GM15510 (cell line): ENCODE measurements around the gene PRKN.

Source experiments
- POLR2A ChIP-seq: IDR thresholded peaks from 3 replicates; pipeline ENCODE4 v1.6.1; 2011; ENCODE audit warnings: borderline replicate concordance; ENCODE audit not compliant: insufficient read length; ENCODE audit errors: extremely low read depth

PRKN gene

DNA sequence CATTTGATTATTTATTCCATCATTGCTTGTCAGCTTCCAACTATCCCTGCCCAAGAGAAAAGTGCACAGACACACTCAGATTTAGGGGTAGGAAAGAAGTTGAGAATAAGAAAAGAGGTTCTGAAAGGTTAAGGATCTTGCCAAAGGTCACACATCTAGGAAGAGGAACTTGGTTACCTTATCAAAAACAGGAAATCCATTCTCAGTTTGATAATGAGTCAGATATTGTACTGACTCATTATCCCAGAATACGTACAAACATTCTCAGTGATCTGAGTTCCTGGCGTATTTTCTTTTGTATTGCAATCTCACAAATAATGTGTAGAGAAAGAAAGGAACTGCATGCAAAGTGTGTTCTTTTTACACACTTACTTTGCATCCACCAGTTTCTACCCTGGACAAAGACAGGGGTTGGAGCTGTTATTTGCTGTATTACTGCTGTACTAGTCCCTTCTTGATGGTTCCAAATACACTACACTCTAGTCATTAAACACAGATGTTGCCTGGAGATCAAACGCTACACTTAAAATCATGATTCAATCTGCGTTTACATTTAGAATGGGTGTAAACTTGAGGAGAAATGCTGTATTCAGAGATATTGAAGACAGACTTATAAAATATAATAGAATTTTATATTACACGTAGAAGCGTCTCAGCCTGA is 545.7 kb downstream of the PRKN start:
- no peak for TF ChIP-seq POLR2A

GRCh38 chr6:162181111-162181510 is 546.5 kb downstream of the PRKN start:
- no peak for TF ChIP-seq POLR2A

DNA sequence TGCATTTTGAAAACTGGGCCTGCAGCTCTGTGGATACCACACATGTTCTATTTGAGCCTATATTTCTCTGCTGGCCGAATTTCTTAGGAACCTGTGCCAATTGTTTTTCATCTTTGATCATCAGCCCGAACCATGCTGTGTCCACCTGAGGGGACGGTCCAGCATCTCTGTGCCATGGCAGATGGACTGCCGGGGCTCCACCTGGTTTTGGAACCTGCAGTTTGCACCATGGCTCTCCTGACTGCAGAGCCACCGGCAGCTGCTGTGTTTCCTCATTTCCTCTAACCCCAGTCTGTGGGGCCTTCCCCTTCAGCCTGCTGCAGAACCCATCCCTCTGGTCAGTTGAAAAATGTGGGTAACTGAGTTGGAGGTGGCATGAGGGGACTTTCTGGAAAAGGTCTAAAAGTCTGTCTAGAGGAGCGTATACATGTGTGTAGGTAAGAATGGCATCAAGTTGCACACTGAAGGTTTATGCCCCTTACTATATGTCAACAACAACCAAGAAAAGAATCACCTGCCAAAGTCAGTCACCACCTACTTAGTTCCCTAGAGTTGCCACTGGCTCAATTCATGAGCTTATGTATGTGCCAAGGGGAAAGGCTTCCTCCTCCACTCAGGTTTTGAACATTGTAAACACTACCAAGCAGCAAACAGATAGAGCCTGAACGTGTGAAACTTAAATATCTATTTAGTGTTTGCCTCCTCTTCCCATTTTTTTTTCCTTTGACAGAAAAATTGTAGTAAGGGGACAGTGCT is 548.2 kb downstream of the PRKN start:
- TF ChIP-seq POLR2A: no peak

- no peak for TF ChIP-seq POLR2A
Observed at GRCh38 chr6:162178666-162179065, 548.9 kb downstream of the PRKN start.

DNA sequence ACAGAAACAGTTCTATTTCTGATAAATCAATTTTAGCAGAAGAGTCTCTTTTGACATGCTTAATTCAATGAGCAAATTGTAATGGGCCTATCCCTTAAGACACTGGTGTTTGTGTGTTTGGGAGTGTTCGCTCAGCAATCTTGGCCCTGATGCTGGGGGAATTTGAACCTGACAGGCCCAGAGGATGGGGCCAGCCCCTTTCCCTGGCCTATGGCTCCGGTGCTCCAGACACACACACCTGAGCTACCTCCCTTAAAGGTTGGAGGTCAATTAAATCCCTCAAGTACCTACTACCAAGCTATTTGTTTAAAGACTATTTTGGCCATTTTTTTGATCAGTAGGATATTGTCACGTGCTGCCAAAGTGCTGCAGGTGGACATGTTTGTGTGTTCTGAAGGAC is 549.3 kb downstream of the PRKN start:
- TF ChIP-seq POLR2A: no peak

DNA sequence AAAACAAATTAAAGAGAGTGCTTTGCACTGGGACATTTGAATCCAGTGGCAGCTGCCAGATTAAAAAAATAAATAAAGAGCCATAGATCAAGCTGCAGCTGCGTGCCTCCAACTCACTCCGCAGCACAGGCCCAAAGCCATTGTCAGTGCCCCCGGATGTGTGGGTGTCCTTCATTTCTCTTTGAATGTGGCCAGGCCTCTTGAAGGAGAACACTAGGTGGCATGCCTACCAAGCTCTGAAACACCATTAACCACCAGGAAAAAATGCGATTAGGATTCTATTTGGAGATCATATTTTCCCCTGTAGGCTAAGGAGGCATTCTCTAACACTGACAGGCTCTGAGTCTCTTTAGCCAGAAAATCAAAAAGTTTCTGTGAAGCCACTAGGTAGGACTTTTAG is 549.8 kb downstream of the PRKN start:
- TF ChIP-seq POLR2A: no peak

DNA sequence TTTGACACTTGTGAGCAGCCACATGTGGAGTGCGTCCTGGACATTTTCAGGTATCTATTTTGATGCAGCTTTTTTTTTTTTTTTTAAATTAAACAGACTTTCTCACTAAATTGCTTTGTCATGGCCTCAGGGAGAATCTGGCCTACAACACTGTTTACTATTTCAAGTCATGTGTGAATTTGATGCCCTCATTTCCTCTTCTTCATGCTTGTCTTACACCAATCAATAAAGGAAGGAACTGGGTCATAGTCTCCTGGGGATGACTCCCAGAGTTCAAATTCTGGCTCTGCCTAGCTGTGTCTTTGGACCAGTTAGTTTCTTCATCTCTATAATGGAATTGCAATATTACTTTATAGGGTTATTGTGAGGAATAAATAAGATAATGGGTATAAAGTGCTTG is 554.1 kb downstream of the PRKN start:
- no peak for TF ChIP-seq POLR2A

DNA sequence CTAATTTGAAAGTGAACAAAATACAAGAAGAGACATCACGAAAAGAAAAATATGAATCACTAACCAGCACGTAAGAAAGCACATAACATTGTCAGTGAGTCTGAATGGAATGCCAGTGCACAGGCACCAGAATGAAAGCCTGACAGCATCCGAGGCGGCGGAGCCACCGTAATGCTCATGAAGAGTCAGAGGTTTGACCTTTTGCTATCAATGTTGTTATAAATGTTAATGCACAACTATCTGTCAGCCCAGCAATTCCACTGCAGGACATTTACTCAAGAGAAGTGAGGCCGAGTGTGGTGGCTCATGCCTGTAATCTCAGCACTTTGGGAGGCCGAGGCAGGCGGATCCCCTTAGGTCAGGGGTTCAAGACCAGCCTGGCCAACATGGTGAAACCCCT is 562.1 kb downstream of the PRKN start:
- no peak for TF ChIP-seq POLR2A

DNA sequence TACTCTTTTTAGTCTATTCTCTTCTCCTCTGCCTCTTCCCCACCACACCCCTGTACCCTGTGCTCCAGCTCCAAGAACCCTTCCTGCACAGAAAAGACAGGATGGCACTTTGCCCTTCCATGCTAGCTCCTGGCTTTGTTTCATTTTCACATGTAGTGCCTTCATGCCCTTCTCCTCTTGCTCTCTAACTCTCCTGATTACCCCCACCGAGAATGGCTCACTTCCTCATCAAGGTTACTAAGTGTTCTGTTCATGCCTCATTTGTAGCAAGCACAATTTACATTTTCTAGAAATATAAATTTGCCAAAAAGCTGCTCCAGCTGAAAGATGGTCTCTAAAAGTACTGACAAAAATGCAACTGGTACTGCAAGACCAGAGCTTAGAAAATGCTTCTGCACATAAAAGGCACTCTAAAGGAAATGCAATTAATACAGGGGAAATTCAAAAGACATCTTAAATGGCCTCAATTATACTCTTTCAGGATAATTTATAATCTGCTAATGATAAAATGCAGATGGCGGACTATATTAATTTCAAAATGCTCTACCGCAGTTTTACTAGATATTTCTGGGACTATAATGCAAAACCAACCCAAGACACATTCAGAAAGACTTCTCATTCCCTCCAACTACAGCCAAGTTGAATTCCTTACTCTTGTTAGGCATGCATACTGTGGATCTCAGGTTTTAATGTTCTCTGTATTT is 570.2 kb downstream of the PRKN start:
- TF ChIP-seq POLR2A: no peak

- TF ChIP-seq POLR2A: no peak
Observed at GRCh38 chr6:162156146-162156545, 571.4 kb downstream of the PRKN start.

- TF ChIP-seq POLR2A: no peak
Observed at GRCh38 chr6:162154930-162155329, 572.6 kb downstream of the PRKN start.

DNA sequence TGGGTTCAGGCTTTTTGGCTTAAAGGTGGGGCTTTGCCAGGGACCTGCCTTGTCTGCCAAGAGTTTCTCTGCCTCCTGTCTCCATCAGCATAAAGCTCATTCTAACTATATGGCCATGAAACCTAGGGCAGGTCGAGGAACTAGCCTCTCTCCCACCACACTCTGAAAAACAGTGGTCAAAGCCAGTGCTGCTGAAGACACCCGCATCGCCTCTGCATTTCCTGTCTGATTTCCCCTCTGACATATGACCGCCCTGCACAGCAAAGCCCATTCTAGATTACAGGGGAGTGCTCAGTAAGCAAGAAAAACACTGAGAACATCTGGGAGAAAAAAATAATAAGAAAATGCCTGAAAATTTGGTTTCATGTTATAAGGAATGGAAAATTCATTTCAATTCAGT is 573.6 kb downstream of the PRKN start:
- TF ChIP-seq POLR2A: no peak

- no peak for TF ChIP-seq POLR2A
Observed at GRCh38 chr6:162153120-162153519, 574.4 kb downstream of the PRKN start.

GRCh38 chr6:162151021-162151665 is 576.4 kb downstream of the PRKN start:
- no peak for TF ChIP-seq POLR2A

DNA sequence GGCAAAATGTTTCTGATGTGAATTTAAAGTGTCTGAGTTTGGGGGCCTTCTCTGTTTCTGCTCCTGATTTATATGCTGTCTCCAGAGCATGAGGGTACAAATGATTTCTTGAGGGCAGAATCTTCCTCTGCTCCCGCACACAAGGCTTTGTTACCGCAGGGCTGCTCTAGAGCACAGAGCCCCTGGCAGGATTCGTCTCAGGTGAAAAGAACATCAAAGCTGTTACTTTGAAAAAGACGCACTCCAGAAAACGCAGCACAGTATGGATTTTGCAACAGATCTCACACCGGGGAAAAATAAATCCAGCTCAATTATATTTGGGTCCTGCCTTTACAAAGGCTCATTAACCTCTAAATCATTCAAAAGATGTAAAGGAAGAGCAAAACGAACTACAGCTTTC is 577.3 kb downstream of the PRKN start:
- TF ChIP-seq POLR2A: no peak

DNA sequence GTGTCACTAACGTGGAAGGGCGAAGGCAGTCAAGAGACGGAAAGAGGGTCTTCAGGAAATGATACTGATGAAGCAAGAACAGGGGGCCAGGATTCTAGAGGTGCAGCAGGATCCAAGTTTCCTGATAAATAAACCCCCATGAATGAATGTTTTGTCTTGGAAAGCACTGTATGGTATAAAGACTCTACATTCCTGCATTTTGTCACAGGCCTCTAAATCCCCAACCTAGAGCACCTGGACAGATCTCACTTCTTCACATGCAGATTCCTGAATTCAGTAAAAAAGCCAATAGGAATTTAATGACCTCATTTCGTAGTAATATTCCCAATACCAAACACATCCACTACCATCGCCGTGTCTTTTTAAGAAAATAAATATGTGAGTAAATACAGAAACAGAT is 577.8 kb downstream of the PRKN start:
- TF ChIP-seq POLR2A: no peak

- TF ChIP-seq POLR2A: no peak
Observed at GRCh38 chr6:162147805-162148204, 579.8 kb downstream of the PRKN start.
